ENCODE measurements around the gene KRT7. TPM values are rescaled to one million over a fixed set of nuclear protein-coding genes. Genes with fewer than 3 reads are reported as not detected.

Gene KRT7
- total and polyA plus RNA-seq, 12 donors = 0.33 to 34.8 (median 8.4) TPM

- H3K27ac ChIP-seq = no peak overlapping the region
- H3K36me3 ChIP-seq (replicated peaks in 1 of 2) = no peaks in the 10 kb centered on the region
- peaks cover 0 to 7% of the 10 kb centered on the region in 2 donors for H3K4me1 ChIP-seq (replicated peaks in 1 of 2)
- H3K4me3 ChIP-seq = no peak overlapping the region
- no peaks in the 10 kb centered on the region for H3K9me3 ChIP-seq (replicated peaks in 1 of 3)
- H3K27me3 ChIP-seq = peaks cover 20% of the 10 kb centered on the region
- 86 to 91% (median 90%) methylated on average over 8 to 10 of the region's 10 CpGs for WGBS, 4 donors
- intact Hi-C loops (cut with DNase I) = loop anchor here (5.0 kb wide), 2 partner anchors 43 to 93 kb away; no protein-coding TSS in a partner anchor
- DNase-seq = no peak
- TF ChIP-seq POLR2A (IDR thresholded peaks at IDR 0.05) (no peak), CTCF (IDR thresholded peaks at IDR 0.05) (no peak)
These were observed 1.3 kb downstream of the KRT7 start for GRCh38 chr12:52234223-52234810.

GRCh38 chr12:52235001-52235764 lies 2.1 kb downstream of the KRT7 start:
- DNase-seq = peak in 1 of 7 donors; percentile 10
- no peaks in the 10 kb centered on the region for H3K36me3 ChIP-seq (replicated peaks in 1 of 2)
- H3K9me3 ChIP-seq (replicated peaks in 1 of 3) = no peaks in the 10 kb centered on the region
- TF ChIP-seq CTCF (IDR thresholded peaks at IDR 0.05) = no peak
- no peak for TF ChIP-seq POLR2A (IDR thresholded peaks at IDR 0.05)
- H3K27ac ChIP-seq = no peak overlapping the region
- H3K27me3 ChIP-seq = peaks cover 20% of the 10 kb centered on the region
- H3K4me3 ChIP-seq = no peak overlapping the region
- WGBS, 4 donors = 88 to 94% (median 93%) methylated on average over 9 to 15 of the region's 15 CpGs
- peaks cover 0 to 7% of the 10 kb centered on the region in 2 donors for H3K4me1 ChIP-seq (replicated peaks in 1 of 2)
- intact Hi-C loops (cut with DNase I) = no loop called here

GRCh38 chr12:52235822-52236361 lies 2.8 kb downstream of the KRT7 start:
- Histone ChIP-seq H3K27ac (no peak overlapping the region), H3K4me1 (replicated peaks in 1 of 2) (peaks cover 0 to 7% of the 10 kb centered on the region in 2 donors), H3K4me3 (no peak overlapping the region), H3K9me3 (replicated peaks in 1 of 3) (no peaks in the 10 kb centered on the region), H3K36me3 (replicated peaks in 1 of 2) (no peaks in the 10 kb centered on the region), H3K27me3 (peaks cover 20% of the 10 kb centered on the region)
- intact Hi-C loops (cut with DNase I) = no loop called here
- DNase-seq = no peak
- TF ChIP-seq CTCF (IDR thresholded peaks at IDR 0.05) = no peak
- no peak for TF ChIP-seq POLR2A (IDR thresholded peaks at IDR 0.05)
- 89 to 98% (median 93%) methylated on average over 2 to 4 of the region's 4 CpGs for WGBS, 4 donors

- TF ChIP-seq CTCF (IDR thresholded peaks at IDR 0.05) (no peak), POLR2A (IDR thresholded peaks at IDR 0.05) (no peak)
- intact Hi-C loops (cut with DNase I) = no loop called here
- H3K27ac ChIP-seq = no peak overlapping the region
- H3K9me3 ChIP-seq (replicated peaks in 1 of 3) = no peaks in the 10 kb centered on the region
- WGBS, 4 donors = 88 to 96% (median 91%) methylated on average over 3 of the region's 3 CpGs
- H3K36me3 ChIP-seq (replicated peaks in 1 of 2) = no peaks in the 10 kb centered on the region
- H3K27me3 ChIP-seq = peaks cover 20% of the 10 kb centered on the region
- peaks cover 0 to 7% of the 10 kb centered on the region in 2 donors for H3K4me1 ChIP-seq (replicated peaks in 1 of 2)
- no peak for DNase-seq
- H3K4me3 ChIP-seq = no peak overlapping the region
These were observed 3.5 kb downstream of the KRT7 start for GRCh38 chr12:52236386-52237050.
